Measurements from ENCODE around the gene CASZ1. TPM values are rescaled to one million over a fixed set of nuclear protein-coding genes. Genes with fewer than 3 reads are reported as not detected.
A peak's percentile ranks its signal among the peaks of the same experiment; 100 is the strongest.

CASZ1 gene
- total RNA-seq, 1 donor from 2014 or later: 3.4 TPM

DNA sequence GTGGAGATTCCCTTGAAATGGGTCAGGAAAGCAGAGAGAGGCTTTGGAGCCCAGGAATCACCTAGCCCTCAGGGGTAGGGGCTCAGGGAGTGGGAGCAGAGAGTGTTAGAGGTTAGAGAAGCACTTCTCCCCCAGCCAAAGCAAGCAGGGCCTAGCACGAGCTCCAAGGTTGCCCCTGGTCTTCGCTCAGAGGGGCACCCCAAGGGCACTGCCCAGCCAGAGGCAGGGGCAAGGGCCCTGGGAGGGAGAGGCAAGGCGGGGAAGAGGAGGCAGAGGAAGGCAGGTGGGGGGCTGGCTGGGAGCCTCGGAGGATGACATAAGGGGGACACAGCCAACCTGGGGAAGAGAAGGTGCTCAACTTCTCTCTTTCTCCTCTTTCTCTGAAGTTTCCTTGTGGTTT lies 71.9 kb downstream of the CASZ1 start:
- no peaks in the 10 kb centered on the region for H3K9me3 Mint-ChIP-seq
- no peak for TF ChIP-seq CTCF (IDR thresholded peaks at IDR 0.05)
- no peak for TF ChIP-seq EZH2phosphoT487 (IDR thresholded peaks at IDR 0.05)
- TF ChIP-seq EZH2 (IDR thresholded peaks at IDR 0.05): no peak
- Histone ChIP-seq H3K4me1 (peaks cover 53% of the 10 kb centered on the region), H3K4me2 (no peak overlapping the region), H3F3A (ENCODE audit: low read depth) (peaks cover 14% of the 10 kb centered on the region), H3K36me3 (no peaks in the 10 kb centered on the region), H3K27ac (no peak overlapping the region), H3K4me3 (no peak overlapping the region), H4K20me1 (ENCODE audit: low read depth) (no peaks in the 10 kb centered on the region), H3K9ac (no peak overlapping the region), H3K27me3 (no peaks in the 10 kb centered on the region), H2AFZ (replicated peaks) (no peak overlapping the region), H3K9me3 (ENCODE audit: low read depth) (no peaks in the 10 kb centered on the region), H3K79me2 (ENCODE audit: low read depth) (no peaks in the 10 kb centered on the region)
- DNase-seq (ENCODE audit: low spot score): no peak
- peaks cover 15% of the 10 kb centered on the region for H3K27me3 Mint-ChIP-seq (ENCODE audit: insufficient read depth, low read depth)
- H3K36me3 Mint-ChIP-seq: peaks cover 2% of the 10 kb centered on the region
- H3K4me3 Mint-ChIP-seq: no peak overlapping the region
- no peak overlapping the region for H3K27ac Mint-ChIP-seq
- H3K4me1 Mint-ChIP-seq: peaks cover 79% of the 10 kb centered on the region

- Histone ChIP-seq H3K27ac (no peak overlapping the region), H3K27me3 (no peaks in the 10 kb centered on the region), H3K4me1 (peaks cover 49% of the 10 kb centered on the region), H4K20me1 (ENCODE audit: low read depth) (no peaks in the 10 kb centered on the region), H2AFZ (replicated peaks) (no peak overlapping the region), H3K9me3 (ENCODE audit: low read depth) (no peaks in the 10 kb centered on the region), H3K36me3 (no peaks in the 10 kb centered on the region), H3K4me2 (no peak overlapping the region), H3K79me2 (ENCODE audit: low read depth) (no peaks in the 10 kb centered on the region), H3K9ac (no peak overlapping the region), H3F3A (ENCODE audit: low read depth) (peaks cover 10% of the 10 kb centered on the region), H3K4me3 (no peak overlapping the region)
- H3K27me3 Mint-ChIP-seq (ENCODE audit: insufficient read depth, low read depth): peaks cover 15% of the 10 kb centered on the region
- H3K4me3 Mint-ChIP-seq: peak overlapping the region; percentile 4
- no peak for TF ChIP-seq CTCF (IDR thresholded peaks at IDR 0.05)
- no peak for TF ChIP-seq EZH2 (IDR thresholded peaks at IDR 0.05)
- TF ChIP-seq EZH2phosphoT487 (IDR thresholded peaks at IDR 0.05): no peak
- H3K27ac Mint-ChIP-seq: no peak overlapping the region
- no peaks in the 10 kb centered on the region for H3K9me3 Mint-ChIP-seq
- peaks cover 77% of the 10 kb centered on the region for H3K4me1 Mint-ChIP-seq
- DNase-seq (ENCODE audit: low spot score): no peak
- H3K36me3 Mint-ChIP-seq: peaks cover 2% of the 10 kb centered on the region
Observed at GRCh38 chr1:10724052-10724494, 72.4 kb downstream of the CASZ1 start.

GRCh38 chr1:10723317-10723716 lies 73.1 kb downstream of the CASZ1 start:
- Histone ChIP-seq H4K20me1 (ENCODE audit: low read depth) (no peaks in the 10 kb centered on the region), H3K4me1 (peaks cover 41% of the 10 kb centered on the region), H3K4me3 (no peak overlapping the region), H3K79me2 (ENCODE audit: low read depth) (no peaks in the 10 kb centered on the region), H3F3A (ENCODE audit: low read depth) (peaks cover 2% of the 10 kb centered on the region), H2AFZ (replicated peaks) (no peak overlapping the region), H3K9ac (no peak overlapping the region), H3K9me3 (ENCODE audit: low read depth) (no peaks in the 10 kb centered on the region), H3K27me3 (no peaks in the 10 kb centered on the region), H3K4me2 (no peak overlapping the region), H3K36me3 (no peaks in the 10 kb centered on the region), H3K27ac (no peak overlapping the region)
- Mint-ChIP-seq H3K4me1 (peaks cover 75% of the 10 kb centered on the region), H3K27ac (no peak overlapping the region), H3K9me3 (no peaks in the 10 kb centered on the region), H3K27me3 (ENCODE audit: insufficient read depth, low read depth) (peaks cover 14% of the 10 kb centered on the region), H3K36me3 (peaks cover 2% of the 10 kb centered on the region), H3K4me3 (no peak overlapping the region)
- no peak for TF ChIP-seq CTCF (IDR thresholded peaks at IDR 0.05)
- no peak for TF ChIP-seq EZH2 (IDR thresholded peaks at IDR 0.05)
- no peak for TF ChIP-seq EZH2phosphoT487 (IDR thresholded peaks at IDR 0.05)
- no peak for DNase-seq (ENCODE audit: low spot score)

All from neural progenitor cell (in vitro differentiated cells).